Nephron (organoid): Measurements from ENCODE around the gene NET1.

Source experiments
- H3K27ac Mint-ChIP-seq, 3 experiments: 2 replicates each; pipeline ENCODE4 v1.8.0; 2020; ENCODE audit warnings: mixed read lengths in 3 of 3, mild to moderate bottlenecking in 2 of 3, moderate library complexity in 1 of 3
- H3K27me3 Mint-ChIP-seq: 2 replicates; pipeline ENCODE4 v1.8.0; 2021; ENCODE audit warnings: low read depth, mild to moderate bottlenecking, moderate library complexity, mixed read lengths
- H3K36me3 Mint-ChIP-seq: 2 replicates; pipeline ENCODE4 v1.8.0; 2020; ENCODE audit warnings: low read depth, mixed read lengths
- H3K4me1 Mint-ChIP-seq: 2 replicates; pipeline ENCODE4 v1.8.0; 2020; ENCODE audit warnings: mixed read lengths
- H3K4me3 Mint-ChIP-seq, 3 experiments: 2 replicates each; pipeline ENCODE4 v1.8.0; 2020; ENCODE audit warnings: mild to moderate bottlenecking in 3 of 3, mixed read lengths in 3 of 3, moderate library complexity in 2 of 3
- H3K9me3 Mint-ChIP-seq: 2 replicates; pipeline ENCODE4 v1.8.0; 2020; ENCODE audit warnings: mixed read lengths
- TF ChIP-seq, protein P1 (sequence below), 3 experiments: fragments of 200-600 bp; sonication (generic); IDR thresholded peaks; one replicate each; pipeline ENCODE4 v1.5.0; 2021; ENCODE audit warnings: antibody characterized with exemption in 3 of 3; ENCODE audit not compliant: unreplicated experiment in 3 of 3

NET1 gene

DNA sequence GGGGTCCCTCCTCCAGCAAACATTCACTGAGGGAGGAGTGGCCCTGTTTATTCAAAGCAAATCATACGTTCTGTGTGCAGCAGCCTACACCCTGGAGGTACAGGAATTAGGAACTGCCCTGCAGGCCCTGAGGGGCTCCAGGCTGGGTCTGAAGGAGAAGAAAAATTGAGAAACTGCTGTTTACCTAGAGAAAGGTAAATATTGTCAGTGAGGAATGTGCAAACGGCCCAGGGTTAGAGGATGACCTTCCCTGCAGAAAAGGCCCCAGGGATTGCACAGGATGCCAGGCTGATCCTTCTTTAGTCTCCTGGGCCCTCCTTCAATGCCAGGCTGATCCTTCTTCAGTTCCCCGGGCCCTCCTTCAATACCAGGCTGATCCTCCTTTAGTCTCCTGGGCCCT, 81.3 kb downstream of the NET1 start:
- TF ChIP-seq, protein P1, sequence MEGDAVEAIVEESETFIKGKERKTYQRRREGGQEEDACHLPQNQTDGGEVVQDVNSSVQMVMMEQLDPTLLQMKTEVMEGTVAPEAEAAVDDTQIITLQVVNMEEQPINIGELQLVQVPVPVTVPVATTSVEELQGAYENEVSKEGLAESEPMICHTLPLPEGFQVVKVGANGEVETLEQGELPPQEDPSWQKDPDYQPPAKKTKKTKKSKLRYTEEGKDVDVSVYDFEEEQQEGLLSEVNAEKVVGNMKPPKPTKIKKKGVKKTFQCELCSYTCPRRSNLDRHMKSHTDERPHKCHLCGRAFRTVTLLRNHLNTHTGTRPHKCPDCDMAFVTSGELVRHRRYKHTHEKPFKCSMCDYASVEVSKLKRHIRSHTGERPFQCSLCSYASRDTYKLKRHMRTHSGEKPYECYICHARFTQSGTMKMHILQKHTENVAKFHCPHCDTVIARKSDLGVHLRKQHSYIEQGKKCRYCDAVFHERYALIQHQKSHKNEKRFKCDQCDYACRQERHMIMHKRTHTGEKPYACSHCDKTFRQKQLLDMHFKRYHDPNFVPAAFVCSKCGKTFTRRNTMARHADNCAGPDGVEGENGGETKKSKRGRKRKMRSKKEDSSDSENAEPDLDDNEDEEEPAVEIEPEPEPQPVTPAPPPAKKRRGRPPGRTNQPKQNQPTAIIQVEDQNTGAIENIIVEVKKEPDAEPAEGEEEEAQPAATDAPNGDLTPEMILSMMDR (IDR thresholded peaks at IDR 0.05; ENCODE audit: unreplicated experiment in 3 of 3), result no peak
- Mint-ChIP-seq H3K36me3 (no peaks in the 10 kb centered on the region), H3K9me3 (peaks cover 2% of the 10 kb centered on the region), H3K27ac (no peak overlapping the region), H3K4me3 (no peak overlapping the region), H3K4me1 (no peaks in the 10 kb centered on the region), H3K27me3 (no peaks in the 10 kb centered on the region)

DNA sequence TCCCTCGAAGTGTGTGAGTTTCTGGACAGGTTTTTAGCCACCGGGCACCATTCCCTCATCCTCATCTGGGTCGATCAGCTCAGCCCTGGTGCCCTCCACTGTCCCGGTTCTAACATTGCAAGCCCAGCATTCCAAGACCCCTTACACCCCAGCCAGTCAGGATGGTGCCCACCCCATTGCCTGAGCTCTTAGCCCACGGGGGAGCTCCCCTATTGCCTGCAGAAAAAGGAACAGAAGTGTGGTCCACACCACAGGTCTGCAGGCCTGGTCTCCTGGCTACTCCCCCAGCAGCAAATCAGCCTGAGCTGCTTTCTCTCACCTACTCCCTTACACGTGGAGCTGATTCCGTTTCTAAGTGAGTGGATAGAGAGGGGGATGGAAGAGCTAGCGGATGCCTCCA, 82.3 kb downstream of the NET1 start:
- Mint-ChIP-seq H3K27me3 (no peaks in the 10 kb centered on the region), H3K36me3 (no peaks in the 10 kb centered on the region), H3K9me3 (peaks cover 2% of the 10 kb centered on the region), H3K4me1 (no peaks in the 10 kb centered on the region), H3K27ac (no peak overlapping the region), H3K4me3 (no peak overlapping the region)
- TF ChIP-seq, protein P1 (IDR thresholded peaks at IDR 0.05; ENCODE audit: unreplicated experiment in 3 of 3), result no peak

DNA sequence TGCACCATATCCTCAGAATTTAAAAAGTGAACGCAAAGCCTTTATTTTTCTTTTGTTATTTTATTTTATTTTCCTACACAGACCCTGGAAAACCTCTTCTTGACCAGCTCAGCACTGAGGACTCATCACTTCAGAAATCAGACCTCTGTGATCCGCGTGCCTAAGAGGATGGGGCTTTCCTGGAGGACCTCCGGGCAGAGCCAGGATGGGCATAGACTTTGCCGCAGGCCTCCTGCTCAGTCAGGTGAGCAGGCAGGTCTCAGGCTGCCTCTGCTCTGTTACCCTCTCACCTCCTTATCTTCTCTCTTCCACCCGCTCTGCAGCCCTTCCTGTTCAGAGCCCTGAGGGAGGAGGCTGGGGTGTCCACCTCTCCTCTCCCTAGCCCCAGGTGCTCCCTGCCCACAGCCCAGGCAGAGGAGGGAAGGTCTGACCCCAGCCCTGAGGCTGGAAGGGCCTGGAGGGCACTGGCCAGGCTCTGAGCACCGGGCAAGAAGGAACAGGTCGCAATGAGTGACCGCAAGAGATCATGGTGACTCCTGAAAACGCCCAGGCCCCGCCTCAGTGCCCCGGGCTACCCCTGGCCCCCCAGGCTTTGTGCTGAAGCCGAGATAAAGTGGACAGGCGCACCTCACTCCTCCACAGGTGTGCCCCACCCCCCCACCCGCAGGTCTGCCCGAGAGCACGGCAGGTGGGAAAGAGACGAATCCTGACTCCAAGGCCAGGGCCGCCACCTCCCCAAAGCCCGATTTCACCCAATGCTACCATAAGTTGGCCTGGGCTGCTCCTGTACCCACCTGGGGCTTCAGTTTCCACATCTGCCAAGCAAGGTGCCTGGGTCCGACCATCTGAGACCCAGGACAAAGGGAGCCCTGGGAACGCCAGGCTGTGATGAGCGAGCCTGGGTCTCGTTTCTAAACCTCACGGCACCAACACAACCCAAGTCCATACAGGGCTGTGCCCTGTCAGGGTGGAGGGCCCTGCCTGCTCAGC, 84.2 kb downstream of the NET1 start:
- Mint-ChIP-seq H3K4me1 (no peaks in the 10 kb centered on the region), H3K27ac (no peak overlapping the region), H3K9me3 (peaks cover 2% of the 10 kb centered on the region), H3K36me3 (no peaks in the 10 kb centered on the region), H3K4me3 (no peak overlapping the region), H3K27me3 (no peaks in the 10 kb centered on the region)
- TF ChIP-seq, protein P1 (IDR thresholded peaks at IDR 0.05; ENCODE audit: unreplicated experiment in 3 of 3), result no peak

DNA sequence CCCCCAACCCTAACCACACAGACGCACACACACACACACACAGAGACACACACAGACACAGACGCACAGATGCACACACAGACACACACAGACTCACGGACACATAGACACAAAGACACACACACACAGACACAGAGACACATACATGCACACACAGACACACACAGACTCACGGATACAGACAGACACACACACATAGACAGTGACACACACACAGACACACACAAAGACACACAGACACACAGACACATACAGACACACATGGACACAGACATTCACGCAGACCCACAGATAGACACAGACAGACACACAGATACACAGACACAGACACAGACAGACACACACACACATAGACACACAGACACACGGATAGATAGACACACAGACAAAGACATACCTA, 84.9 kb downstream of the NET1 start:
- Mint-ChIP-seq H3K27me3 (no peaks in the 10 kb centered on the region), H3K36me3 (no peaks in the 10 kb centered on the region), H3K9me3 (no peaks in the 10 kb centered on the region), H3K27ac (no peak overlapping the region), H3K4me3 (no peak overlapping the region), H3K4me1 (no peaks in the 10 kb centered on the region)
- TF ChIP-seq, protein P1 (IDR thresholded peaks at IDR 0.05; ENCODE audit: unreplicated experiment in 3 of 3), result no peak

DNA sequence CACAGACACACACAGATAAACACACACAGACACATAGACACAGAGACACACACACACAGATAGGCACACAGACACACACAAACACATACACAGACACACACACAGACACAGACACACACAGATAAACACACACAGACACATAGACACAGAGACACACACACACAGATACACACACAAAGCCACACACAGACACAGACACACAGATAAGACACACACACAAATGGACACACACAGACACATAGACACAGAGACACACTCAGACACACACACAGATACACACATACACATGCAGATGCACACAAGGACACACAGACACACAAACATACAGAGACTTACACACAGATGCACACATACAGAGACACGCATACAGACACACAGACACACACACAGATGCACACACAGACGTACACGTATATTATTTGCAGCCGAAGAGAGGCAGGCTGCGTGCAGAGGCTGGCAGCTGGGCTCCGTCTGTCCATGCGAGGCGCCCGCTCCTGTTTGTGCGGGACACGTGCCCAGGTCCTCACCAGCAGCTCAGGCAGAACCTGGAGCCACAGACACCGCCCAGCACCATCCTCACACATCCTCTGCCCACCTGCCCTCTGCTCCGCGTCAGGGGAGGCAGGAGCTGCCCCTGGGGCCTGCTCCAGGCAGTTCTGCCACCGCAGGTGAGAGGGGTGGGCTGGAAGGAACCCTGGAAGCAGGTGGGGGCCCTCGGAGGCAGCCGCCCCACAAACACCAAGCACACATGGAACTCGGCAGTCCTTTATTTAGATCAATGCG, 85.8 kb downstream of the NET1 start:
- Mint-ChIP-seq H3K4me3 (no peak overlapping the region), H3K36me3 (no peaks in the 10 kb centered on the region), H3K27ac (no peak overlapping the region), H3K27me3 (no peaks in the 10 kb centered on the region), H3K4me1 (peaks cover 5% of the 10 kb centered on the region), H3K9me3 (no peaks in the 10 kb centered on the region)
- TF ChIP-seq, protein P1 (IDR thresholded peaks at IDR 0.05; ENCODE audit: unreplicated experiment in 3 of 3), result no peak
